ENCODE measurements around the gene KCTD13. TPM values are rescaled to one million over a fixed set of nuclear protein-coding genes. Genes with fewer than 3 reads are reported as not detected.
"Not testable (repeated sequence)": the region's sequence is repeated elsewhere in the genome, so short reads cannot be mapped to it uniquely, and the experiment has no call there.

KCTD13 gene
- total RNA-seq, 1 donor from 2014 or later, result 4.2 TPM

GRCh38 chr16:29891525-29892457 lies 34.2 kb downstream of the KCTD13 start:
- Histone ChIP-seq H3K9ac (ENCODE audit: low read depth in 1 of 3, low read length in 3 of 3) (no peak overlapping the region), H3K9me3 (ENCODE audit: control insufficient read depth in 3 of 3, low read length in 3 of 3) (no peaks in the 10 kb centered on the region), H3K36me3 (ENCODE audit: control insufficient read depth in 3 of 3, insufficient read depth in 3 of 3, low read length in 3 of 3) (no peaks in the 10 kb centered on the region), H3K4me1 (ENCODE audit: control insufficient read depth in 3 of 3, insufficient read depth in 3 of 3, low read length in 3 of 3) (no peaks in the 10 kb centered on the region), H3K4me3 (ENCODE audit: low read length in 3 of 3) (no peak overlapping the region), H3K27me3 (ENCODE audit: control insufficient read depth in 3 of 3, insufficient read depth in 3 of 3, low read length in 3 of 3) (peaks cover 0 to 12% (median 6%) of the 10 kb centered on the region in 3 donors), H3K27ac (ENCODE audit: low read depth, low read length) (no peak overlapping the region)

GRCh38 chr16:29889372-29889771 lies 36.7 kb downstream of the KCTD13 start:
- H3K4me1 ChIP-seq (ENCODE audit: control insufficient read depth in 3 of 3, insufficient read depth in 3 of 3, low read length in 3 of 3); H3K27me3 ChIP-seq (ENCODE audit: control insufficient read depth in 3 of 3, insufficient read depth in 3 of 3, low read length in 3 of 3); H3K36me3 ChIP-seq (ENCODE audit: control insufficient read depth in 3 of 3, insufficient read depth in 3 of 3, low read length in 3 of 3); H3K4me3 ChIP-seq (ENCODE audit: low read length in 3 of 3); H3K9me3 ChIP-seq (ENCODE audit: control insufficient read depth in 3 of 3, low read length in 3 of 3); H3K27ac ChIP-seq (ENCODE audit: low read depth, low read length); H3K9ac ChIP-seq (ENCODE audit: low read depth in 1 of 3, low read length in 3 of 3): not testable (repeated sequence)

GRCh38 chr16:29883987-29884386 lies 42.0 kb downstream of the KCTD13 start:
- H3K4me3 ChIP-seq (ENCODE audit: low read length in 3 of 3), result no peak overlapping the region
- no peaks in the 10 kb centered on the region for H3K36me3 ChIP-seq (ENCODE audit: control insufficient read depth in 3 of 3, insufficient read depth in 3 of 3, low read length in 3 of 3)
- H3K9ac ChIP-seq (ENCODE audit: low read depth in 1 of 3, low read length in 3 of 3), result no peak overlapping the region
- peaks cover 6 to 15% (median 9%) of the 10 kb centered on the region in 3 donors for H3K27me3 ChIP-seq (ENCODE audit: control insufficient read depth in 3 of 3, insufficient read depth in 3 of 3, low read length in 3 of 3)
- H3K4me1 ChIP-seq (ENCODE audit: control insufficient read depth in 3 of 3, insufficient read depth in 3 of 3, low read length in 3 of 3), result no peaks in the 10 kb centered on the region
- H3K27ac ChIP-seq (ENCODE audit: low read depth, low read length), result no peak overlapping the region
- no peaks in the 10 kb centered on the region for H3K9me3 ChIP-seq (ENCODE audit: control insufficient read depth in 3 of 3, low read length in 3 of 3)

- Histone ChIP-seq H3K4me3 (ENCODE audit: low read length in 3 of 3) (no peak overlapping the region), H3K9ac (ENCODE audit: low read depth in 1 of 3, low read length in 3 of 3) (no peak overlapping the region), H3K4me1 (ENCODE audit: control insufficient read depth in 3 of 3, insufficient read depth in 3 of 3, low read length in 3 of 3) (no peaks in the 10 kb centered on the region), H3K27ac (ENCODE audit: low read depth, low read length) (no peak overlapping the region), H3K27me3 (ENCODE audit: control insufficient read depth in 3 of 3, insufficient read depth in 3 of 3, low read length in 3 of 3) (peaks cover 28 to 30% (median 29%) of the 10 kb centered on the region in 3 donors), H3K36me3 (ENCODE audit: control insufficient read depth in 3 of 3, insufficient read depth in 3 of 3, low read length in 3 of 3) (no peaks in the 10 kb centered on the region), H3K9me3 (ENCODE audit: control insufficient read depth in 3 of 3, low read length in 3 of 3) (peaks cover 0 to 2% (median 0%) of the 10 kb centered on the region in 3 donors)
Observed at GRCh38 chr16:29881050-29881449, 45.0 kb downstream of the KCTD13 start.

- no peak overlapping the region for H3K9ac ChIP-seq (ENCODE audit: low read depth in 1 of 3, low read length in 3 of 3)
- H3K27me3 ChIP-seq (ENCODE audit: control insufficient read depth in 3 of 3, insufficient read depth in 3 of 3, low read length in 3 of 3), result peaks cover 33 to 38% (median 34%) of the 10 kb centered on the region in 3 donors
- H3K9me3 ChIP-seq (ENCODE audit: control insufficient read depth in 3 of 3, low read length in 3 of 3), result peaks cover 0 to 2% (median 0%) of the 10 kb centered on the region in 3 donors
- H3K36me3 ChIP-seq (ENCODE audit: control insufficient read depth in 3 of 3, insufficient read depth in 3 of 3, low read length in 3 of 3), result no peaks in the 10 kb centered on the region
- H3K27ac ChIP-seq (ENCODE audit: low read depth, low read length), result no peak overlapping the region
- H3K4me1 ChIP-seq (ENCODE audit: control insufficient read depth in 3 of 3, insufficient read depth in 3 of 3, low read length in 3 of 3), result no peaks in the 10 kb centered on the region
- no peak overlapping the region for H3K4me3 ChIP-seq (ENCODE audit: low read length in 3 of 3)
Observed at GRCh38 chr16:29878172-29878571, 47.9 kb downstream of the KCTD13 start.

GRCh38 chr16:29877266-29877961 lies 48.6 kb downstream of the KCTD13 start:
- Histone ChIP-seq H3K27me3 (ENCODE audit: control insufficient read depth in 3 of 3, insufficient read depth in 3 of 3, low read length in 3 of 3) (peaks cover 33 to 38% (median 37%) of the 10 kb centered on the region in 3 donors), H3K36me3 (ENCODE audit: control insufficient read depth in 3 of 3, insufficient read depth in 3 of 3, low read length in 3 of 3) (no peaks in the 10 kb centered on the region), H3K9ac (ENCODE audit: low read depth in 1 of 3, low read length in 3 of 3) (no peak overlapping the region), H3K9me3 (ENCODE audit: control insufficient read depth in 3 of 3, low read length in 3 of 3) (peaks cover 0 to 2% (median 0%) of the 10 kb centered on the region in 3 donors), H3K4me3 (ENCODE audit: low read length in 3 of 3) (no peak overlapping the region), H3K4me1 (ENCODE audit: control insufficient read depth in 3 of 3, insufficient read depth in 3 of 3, low read length in 3 of 3) (no peaks in the 10 kb centered on the region), H3K27ac (ENCODE audit: low read depth, low read length) (no peak overlapping the region)

- Histone ChIP-seq H3K9me3 (ENCODE audit: control insufficient read depth in 3 of 3, low read length in 3 of 3) (peaks cover 0 to 2% (median 0%) of the 10 kb centered on the region in 3 donors), H3K9ac (ENCODE audit: low read depth in 1 of 3, low read length in 3 of 3) (no peak overlapping the region), H3K27ac (ENCODE audit: low read depth, low read length) (no peak overlapping the region), H3K36me3 (ENCODE audit: control insufficient read depth in 3 of 3, insufficient read depth in 3 of 3, low read length in 3 of 3) (no peaks in the 10 kb centered on the region), H3K4me1 (ENCODE audit: control insufficient read depth in 3 of 3, insufficient read depth in 3 of 3, low read length in 3 of 3) (no peaks in the 10 kb centered on the region), H3K4me3 (ENCODE audit: low read length in 3 of 3) (peak overlapping the region in 1 of 3 donors; percentile 13), H3K27me3 (ENCODE audit: control insufficient read depth in 3 of 3, insufficient read depth in 3 of 3, low read length in 3 of 3) (peaks cover 33 to 38% (median 37%) of the 10 kb centered on the region in 3 donors)
Observed at GRCh38 chr16:29876594-29877249, 49.3 kb downstream of the KCTD13 start.

GRCh38 chr16:29876217-29876593 lies 49.8 kb downstream of the KCTD13 start:
- Histone ChIP-seq H3K4me1 (ENCODE audit: control insufficient read depth in 3 of 3, insufficient read depth in 3 of 3, low read length in 3 of 3) (no peaks in the 10 kb centered on the region), H3K36me3 (ENCODE audit: control insufficient read depth in 3 of 3, insufficient read depth in 3 of 3, low read length in 3 of 3) (no peaks in the 10 kb centered on the region), H3K27ac (ENCODE audit: low read depth, low read length) (no peak overlapping the region), H3K9me3 (ENCODE audit: control insufficient read depth in 3 of 3, low read length in 3 of 3) (peaks cover 0 to 2% (median 0%) of the 10 kb centered on the region in 3 donors), H3K9ac (ENCODE audit: low read depth in 1 of 3, low read length in 3 of 3) (no peak overlapping the region), H3K4me3 (ENCODE audit: low read length in 3 of 3) (no peak overlapping the region), H3K27me3 (ENCODE audit: control insufficient read depth in 3 of 3, insufficient read depth in 3 of 3, low read length in 3 of 3) (peaks cover 33 to 38% (median 37%) of the 10 kb centered on the region in 3 donors)

GRCh38 chr16:29875206-29875605 lies 50.8 kb downstream of the KCTD13 start:
- no peaks in the 10 kb centered on the region for H3K36me3 ChIP-seq (ENCODE audit: control insufficient read depth in 3 of 3, insufficient read depth in 3 of 3, low read length in 3 of 3)
- H3K9ac ChIP-seq (ENCODE audit: low read depth in 1 of 3, low read length in 3 of 3), result no peak overlapping the region
- no peak overlapping the region for H3K4me3 ChIP-seq (ENCODE audit: low read length in 3 of 3)
- H3K27ac ChIP-seq (ENCODE audit: low read depth, low read length), result no peak overlapping the region
- H3K9me3 ChIP-seq (ENCODE audit: control insufficient read depth in 3 of 3, low read length in 3 of 3), result peaks cover 0 to 2% (median 0%) of the 10 kb centered on the region in 3 donors
- peaks cover 33 to 38% (median 37%) of the 10 kb centered on the region in 3 donors for H3K27me3 ChIP-seq (ENCODE audit: control insufficient read depth in 3 of 3, insufficient read depth in 3 of 3, low read length in 3 of 3)
- H3K4me1 ChIP-seq (ENCODE audit: control insufficient read depth in 3 of 3, insufficient read depth in 3 of 3, low read length in 3 of 3), result no peaks in the 10 kb centered on the region
